Endothelial cell of umbilical vein (primary cell): ENCODE data around the gene STUM. TPM values are rescaled to one million over a fixed set of nuclear protein-coding genes. Genes with fewer than 3 reads are reported as not detected.

Experiments used
- BruUV-seq: library from RNA; stranded (reverse); fragments of 400-500 nt; replicated peaks from 2 replicates; lab custom pipeline; 2021; lab: Mats Ljungman, UMichigan
- CTCF ChIA-PET: fragments of 300-600, 350-600 bp; sonication (Branson Sonifier 250); formaldehyde crosslinking; loops from one replicate; lab custom pipeline; 2021; ENCODE audit warnings: antibody characterized with exemption, inconsistent platforms; lab: Charles Lee
- POLR2A ChIA-PET: fragments of 300-600, 350-600 bp; sonication (Branson Sonifier 250); formaldehyde crosslinking; loops from one replicate; lab custom pipeline; 2021; ENCODE audit warnings: antibody characterized with exemption, inconsistent platforms; lab: Charles Lee
- DNase-seq: peaks from one replicate; pipeline ENCODE4 v3.0.0-alpha.2; 2011; ENCODE audit warnings: low read depth, low spot score
- FAIRE-seq: peaks from 2 replicates; lab custom pipeline; 2011; peaks lifted over from hg19 to GRCh38; lab: Jason Lieb, UNC
- H2AFZ ChIP-seq: 2 replicates; pipeline ENCODE4 v1.6.0; 2012; ENCODE audit warnings: low read depth, low read length, control low read depth, inconsistent platforms
- H3K27ac ChIP-seq: 2 replicates; pipeline ENCODE4 v1.5.1; 2011; ENCODE audit warnings: low read depth, mild to moderate bottlenecking, control low read depth, low read length, moderate library complexity; ENCODE audit not compliant: insufficient read depth
- H3K27me3 ChIP-seq, 2 experiments: 2 replicates each; pipeline versions ENCODE4 v1.6.0 to v1.6.1; 2011; ENCODE audit warnings: low read length in 2 of 2, mixed read lengths in 1 of 2; ENCODE audit not compliant: control insufficient read depth in 2 of 2, insufficient read depth in 2 of 2
- H3K36me3 ChIP-seq, 2 experiments: 2 replicates in 1 of 2; 3 replicates in 1 of 2; pipeline ENCODE4 v1.5.1; 2011; ENCODE audit warnings: low read length in 2 of 2, mild to moderate bottlenecking in 1 of 2, moderate library complexity in 1 of 2; ENCODE audit not compliant: control insufficient read depth in 2 of 2, insufficient read depth in 2 of 2; ENCODE audit errors: extremely low read depth in 1 of 2
- H3K4me1 ChIP-seq: 3 replicates; pipeline ENCODE4 v1.5.1; 2011; ENCODE audit warnings: mild to moderate bottlenecking, low read length; ENCODE audit not compliant: control insufficient read depth, insufficient read depth; ENCODE audit errors: extremely low read depth
- H3K4me2 ChIP-seq: 2 replicates; pipeline ENCODE4 v1.6.1; 2011; ENCODE audit warnings: low read length, control low read depth, mixed read lengths; ENCODE audit not compliant: insufficient read depth
- H3K4me3 ChIP-seq, 3 experiments: fragments of 200-600 bp in 1 of 3; sonication (generic), shearing (Covaris generic) in 1 of 3; replicated peaks in 1 of 3; 2 replicates each; pipeline ENCODE4 v1.5.1; 2011 to 2016; ENCODE audit warnings: control low read depth in 3 of 3, low read length in 3 of 3, mild to moderate bottlenecking in 2 of 3, inconsistent platforms in 1 of 3, low read depth in 1 of 3, moderate library complexity in 1 of 3; ENCODE audit not compliant: insufficient read depth in 1 of 3
- H3K79me2 ChIP-seq: 2 replicates; pipeline ENCODE4 v1.6.0; 2012; ENCODE audit warnings: low read length, inconsistent platforms; ENCODE audit not compliant: control insufficient read depth, insufficient read depth
- H3K9ac ChIP-seq: replicated peaks from 2 replicates; pipeline ENCODE3; 2011; ENCODE audit warnings: low read length, control low read depth; ENCODE audit not compliant: insufficient read depth; ENCODE audit errors: extremely low read depth
- H3K9me1 ChIP-seq: replicated peaks from 3 replicates; pipeline ENCODE4 v1.6.0; 2011; ENCODE audit warnings: mild to moderate bottlenecking, low read length; ENCODE audit not compliant: control insufficient read depth, insufficient read depth; ENCODE audit errors: extremely low read depth
- H3K9me3 ChIP-seq: replicated peaks from 2 replicates; pipeline ENCODE4 v1.5.1; 2012; ENCODE audit warnings: low read length, inconsistent platforms; ENCODE audit not compliant: control insufficient read depth, insufficient read depth
- H4K20me1 ChIP-seq: replicated peaks from 2 replicates; pipeline ENCODE3; 2011; ENCODE audit warnings: mild to moderate bottlenecking, low read length; ENCODE audit not compliant: control insufficient read depth, insufficient read depth; ENCODE audit errors: extremely low read depth
- CTCF ChIP-seq, 2 donors: IDR thresholded peaks; 1 replicate in 1 of 2; 2 replicates in 1 of 2; pipeline ENCODE4 v1.5.1; 2011; ENCODE audit warnings: low read length in 2 of 2, mild to moderate bottlenecking in 2 of 2, moderate library complexity in 2 of 2, control low read depth in 1 of 2, inconsistent platforms in 1 of 2, low read depth in 1 of 2; ENCODE audit not compliant: insufficient read depth in 1 of 2; ENCODE audit errors: extremely low read depth in 1 of 2
- EZH2 ChIP-seq: IDR thresholded peaks from 2 replicates; pipeline ENCODE4 v1.6.1; 2012; ENCODE audit warnings: borderline replicate concordance, low read depth, mild to moderate bottlenecking, moderate library complexity, low read length, inconsistent platforms; ENCODE audit not compliant: severe bottlenecking
- FOS ChIP-seq: IDR thresholded peaks from 2 replicates; pipeline ENCODE4 v1.6.1; 2011; ENCODE audit warnings: mild to moderate bottlenecking, low read length, moderate library complexity, borderline replicate concordance; ENCODE audit not compliant: insufficient read depth
- GATA2 ChIP-seq: IDR thresholded peaks from 2 replicates; pipeline ENCODE4 v1.7.0; 2011; ENCODE audit warnings: low read depth, mild to moderate bottlenecking, moderate library complexity, mixed read lengths, low read length; ENCODE audit not compliant: insufficient read length, insufficient read depth
- JUN ChIP-seq: IDR thresholded peaks from 2 replicates; pipeline ENCODE4 v1.6.1; 2011; ENCODE audit warnings: borderline replicate concordance, low read depth; ENCODE audit not compliant: insufficient read length, insufficient read depth
- MAX ChIP-seq: IDR thresholded peaks from 2 replicates; pipeline ENCODE4 v1.6.1; 2011; ENCODE audit not compliant: insufficient read depth, insufficient read length
- MYC ChIP-seq: IDR thresholded peaks from one replicate; pipeline ENCODE4 v1.6.1; 2011; ENCODE audit warnings: mild to moderate bottlenecking, low read depth, low read length
- POLR2A ChIP-seq: IDR thresholded peaks from 2 replicates; pipeline ENCODE4 v1.6.1; 2012; ENCODE audit warnings: low read depth, mild to moderate bottlenecking, control low read depth, low read length
- POLR2AphosphoS5 ChIP-seq: IDR thresholded peaks from 2 replicates; pipeline ENCODE4 v1.6.1; 2012; ENCODE audit warnings: low read depth, mild to moderate bottlenecking, control low read depth, low read length, moderate library complexity; ENCODE audit not compliant: insufficient read depth
- dilution Hi-C: fragments of 300-500 bp; cut with MboI; formaldehyde crosslinking; loops from one replicate; pipeline ENCODE4 v1.15.0; 2019; ENCODE audit warnings: low sequenced_read_pairs; ENCODE audit not compliant: extremely low pct_ligation_motif_present
- intact Hi-C: fragments of 100-400 bp; cut with micrococcal nuclease; formaldehyde crosslinking; loops from one replicate; pipeline ENCODE4 v1.10.0; 2022
- polyA plus RNA-seq, 4 experiments: library from polyadenylated mRNA; depleted of rRNA in 3 of 4; stranded (reverse) in 3 of 4; unstranded in 1 of 4; fragments of >200 nt; gene quantifications; 2 replicates each; pipeline versions ENCODE4 v1.2.1 to v1.2.3, GENCODE V29; 2011 to 2012; ENCODE audit warnings: missing spikeins in 1 of 4
- total RNA-seq: library from RNA; stranded (reverse); gene quantifications from 2 replicates; pipeline ENCODE4 v1.2.3, GENCODE V29; 2021

Gene STUM
- total and polyA plus RNA-seq, 2 donors (not counting 3 experiments of a cell fraction or from before 2014, with no cell fraction given) = not detected

- DNase-seq = no peak
- H3K79me2 ChIP-seq = no peaks in the 10 kb centered on the region
- H3K9me3 ChIP-seq = no peaks in the 10 kb centered on the region
- no peaks in the 10 kb centered on the region for H3K9me1 ChIP-seq
- H3K27me3 ChIP-seq = peaks cover 3 to 5% of the 10 kb centered on the region in 2 experiments
- H4K20me1 ChIP-seq = no peaks in the 10 kb centered on the region
- no peak for FAIRE-seq
- H3K27ac ChIP-seq = no peak overlapping the region
- no peak overlapping the region for H3K4me2 ChIP-seq
- ChIA-PET POLR2A (no interaction called here), CTCF (interaction anchor here (0.9 to 1.1 kb wide), 2 partner anchors 20 to 21 kb away, joined by 3 to 4 read pairs; partner anchors contain the start of gene STUM)
- no peaks in the 10 kb centered on the region for H3K4me1 ChIP-seq
- H2AFZ ChIP-seq = no peak overlapping the region
- dilution Hi-C loops (no loop called here), intact Hi-C loops (no loop called here)
- H3K9ac ChIP-seq = no peak overlapping the region
- H3K4me3 ChIP-seq = no peak overlapping the region
- BruUV-seq = no TSS peak
- no peaks in the 10 kb centered on the region for H3K36me3 ChIP-seq
- TF ChIP-seq MAX = no peak
- TF ChIP-seq MYC = no peak
- TF ChIP-seq GATA2 = no peak
- TF ChIP-seq POLR2AphosphoS5 = no peak
- TF ChIP-seq EZH2 = no peak
- no peak for TF ChIP-seq FOS
- no peak for TF ChIP-seq POLR2A
- TF ChIP-seq CTCF (IDR thresholded peaks at IDR 0.05; ENCODE audit: extremely low read depth in 1 of 2, insufficient read depth in 1 of 2, low read depth in 1 of 2, low read length in 2 of 2) = peak in 1 of 2 donors; percentile 21
- TF ChIP-seq JUN = no peak
Observed at GRCh38 chr1:226568077-226568831, 19.7 kb downstream of the STUM start.
